ENCODE measurements around the gene PIEZO2.
"Not testable (repeated sequence)": the region's sequence is repeated elsewhere in the genome, so short reads cannot be mapped to it uniquely, and the experiment has no call there.

The PIEZO2 gene

GRCh38 chr18:11148680-11149440 is 509 bp downstream of the PIEZO2 start:
- no peak for DNase-seq

- peak; percentile 31 for DNase-seq
These were observed 1.2 kb downstream of the PIEZO2 start for GRCh38 chr18:11147962-11148679.

GRCh38 chr18:11147371-11147951 is 1.9 kb downstream of the PIEZO2 start:
- peak; percentile 16 for DNase-seq

- no peak for DNase-seq
These were observed 2.4 kb downstream of the PIEZO2 start for GRCh38 chr18:11146947-11147345.

GRCh38 chr18:11146238-11146946 is 3.0 kb downstream of the PIEZO2 start:
- no peak for DNase-seq

- no peak for DNase-seq
These were observed 3.8 kb downstream of the PIEZO2 start for GRCh38 chr18:11145413-11146191.

GRCh38 chr18:11137400-11137799 is 12.0 kb downstream of the PIEZO2 start:
- no peak for DNase-seq

- no peak for DNase-seq
These were observed 13.1 kb downstream of the PIEZO2 start for GRCh38 chr18:11136241-11136640.

- DNase-seq, result no peak
These were observed 14.4 kb downstream of the PIEZO2 start for GRCh38 chr18:11134940-11135339.

GRCh38 chr18:11129059-11129458 is 20.3 kb downstream of the PIEZO2 start:
- not testable (repeated sequence) for DNase-seq

- no peak for DNase-seq
These were observed 23.7 kb downstream of the PIEZO2 start for GRCh38 chr18:11125492-11126315.

- DNase-seq, result no peak
These were observed 25.3 kb downstream of the PIEZO2 start for GRCh38 chr18:11124054-11124453.

- no peak for DNase-seq
These were observed 27.9 kb downstream of the PIEZO2 start for GRCh38 chr18:11121443-11121849.

GRCh38 chr18:11119959-11120587 is 29.3 kb downstream of the PIEZO2 start:
- no peak for DNase-seq

GRCh38 chr18:11119550-11119949 is 29.8 kb downstream of the PIEZO2 start:
- no peak for DNase-seq

- no peak for DNase-seq
These were observed 31.2 kb downstream of the PIEZO2 start for GRCh38 chr18:11118051-11118766.

- no peak for DNase-seq
These were observed 34.1 kb downstream of the PIEZO2 start for GRCh38 chr18:11115276-11115675.

- no peak for DNase-seq
These were observed 34.7 kb downstream of the PIEZO2 start for GRCh38 chr18:11114653-11115052.

GRCh38 chr18:11113937-11114336 is 35.4 kb downstream of the PIEZO2 start:
- no peak for DNase-seq

- DNase-seq, result no peak
These were observed 36.3 kb downstream of the PIEZO2 start for GRCh38 chr18:11113046-11113548.
